Keratinocyte (primary cell): ENCODE results near the gene GNAI1. TPM values are rescaled to one million over a fixed set of nuclear protein-coding genes. Genes with fewer than 3 reads are reported as not detected.
A peak's percentile ranks its signal among the peaks of the same experiment; 100 is the strongest.

Source experiments
- DNase-seq: peaks from one replicate; pipeline ENCODE4 v3.0.0-alpha.2; 2011; ENCODE audit warnings: low read depth, missing footprints, low spot score
- FAIRE-seq: peaks from 2 replicates; lab custom pipeline; 2011; peaks lifted over from hg19 to GRCh38; lab: Jason Lieb, UNC
- H2AFZ ChIP-seq: 2 replicates; pipeline ENCODE4 v1.6.0; 2012; ENCODE audit warnings: low read length, control low read depth, inconsistent platforms; ENCODE audit not compliant: control insufficient read depth
- H3K27ac ChIP-seq: 2 replicates; pipeline ENCODE4 v1.5.1; 2011; ENCODE audit warnings: low read length; ENCODE audit not compliant: control insufficient read depth, insufficient read depth
- H3K27me3 ChIP-seq: 3 replicates; pipeline ENCODE4 v1.6.0; 2011; ENCODE audit warnings: low read length; ENCODE audit not compliant: control insufficient read depth, insufficient read depth; ENCODE audit errors: extremely low read depth
- H3K36me3 ChIP-seq, 2 experiments: 2 replicates in 1 of 2; 3 replicates in 1 of 2; pipeline ENCODE4 v1.5.1; 2011; ENCODE audit warnings: low read length in 2 of 2, mild to moderate bottlenecking in 1 of 2; ENCODE audit not compliant: control insufficient read depth in 2 of 2, insufficient read depth in 2 of 2; ENCODE audit errors: extremely low read depth in 1 of 2
- H3K4me1 ChIP-seq: 3 replicates; pipeline ENCODE4 v1.5.1; 2011; ENCODE audit warnings: low read length; ENCODE audit not compliant: control insufficient read depth, insufficient read depth; ENCODE audit errors: extremely low read depth
- H3K4me2 ChIP-seq: 3 replicates; pipeline ENCODE4 v1.6.0; 2011; ENCODE audit warnings: low read depth, low read length; ENCODE audit not compliant: control insufficient read depth, insufficient read depth; ENCODE audit errors: extremely low read depth
- H3K4me3 ChIP-seq, 3 experiments: fragments of 200-600 bp in 1 of 3; sonication (generic) in 1 of 3; 2 replicates in 2 of 3; 3 replicates in 1 of 3; pipeline ENCODE4 v1.5.1; 2011 to 2016; ENCODE audit warnings: low read length in 3 of 3, mild to moderate bottlenecking in 3 of 3, control low read depth in 2 of 3, inconsistent platforms in 1 of 3, low read depth in 1 of 3, mixed read lengths in 1 of 3, mixed run types in 1 of 3, moderate library complexity in 1 of 3; ENCODE audit not compliant: control insufficient read depth in 2 of 3, insufficient read depth in 2 of 3; ENCODE audit errors: extremely low read depth in 1 of 3
- H3K79me2 ChIP-seq: 2 replicates; pipeline ENCODE4 v1.6.0; 2012; ENCODE audit warnings: low read length; ENCODE audit not compliant: control insufficient read depth, insufficient read depth
- H3K9ac ChIP-seq: 3 replicates; pipeline ENCODE4 v1.6.0; 2011; ENCODE audit warnings: low read length; ENCODE audit not compliant: control insufficient read depth, insufficient read depth; ENCODE audit errors: extremely low read depth
- H3K9me1 ChIP-seq: 3 replicates; pipeline ENCODE4 v1.6.0; 2011; ENCODE audit warnings: low read length; ENCODE audit not compliant: control insufficient read depth, insufficient read depth; ENCODE audit errors: extremely low read depth
- H3K9me3 ChIP-seq: 2 replicates; pipeline ENCODE4 v1.5.1; 2012; ENCODE audit warnings: low read depth, low read length; ENCODE audit not compliant: control insufficient read depth
- H4K20me1 ChIP-seq: 3 replicates; pipeline ENCODE4 v1.6.0; 2011; ENCODE audit warnings: low read length; ENCODE audit not compliant: control insufficient read depth, insufficient read depth; ENCODE audit errors: extremely low read depth
- CTCF ChIP-seq, 3 experiments: IDR thresholded peaks in 1 of 3; conservative IDR thresholded peaks in 1 of 3; optimal IDR thresholded peaks in 1 of 3; 2 replicates in 2 of 3; 3 replicates in 1 of 3; pipeline versions ENCODE3 to v1.5.1; 2011; ENCODE audit warnings: low read length in 3 of 3, mild to moderate bottlenecking in 3 of 3, moderate library complexity in 2 of 3, control low read depth in 1 of 3, inconsistent platforms in 1 of 3; ENCODE audit not compliant: insufficient read depth in 2 of 3; ENCODE audit errors: extremely low read depth in 1 of 3
- EZH2 ChIP-seq: IDR thresholded peaks from one replicate; pipeline ENCODE4 v1.6.1; 2012; ENCODE audit warnings: inconsistent platforms, mild to moderate bottlenecking, low read length, moderate library complexity
- dilution Hi-C: fragments of 300-500 bp; cut with MboI; formaldehyde crosslinking; loops from one replicate; pipeline ENCODE4 v1.7.0; 2020; ENCODE audit warnings: low sequenced_read_pairs; ENCODE audit not compliant: extremely low pct_ligation_motif_present
- polyA plus RNA-seq, 5 experiments: library from polyadenylated mRNA; depleted of rRNA in 3 of 5; stranded (reverse) in 3 of 5; stranded (forward) in 1 of 5; unstranded in 1 of 5; fragments of >200 nt; gene quantifications; 1 replicate in 1 of 5; 2 replicates in 3 of 5; 3 replicates in 1 of 5; pipeline versions ENCODE4 v1.2.1 to v1.2.3, GENCODE V29; 2011 to 2012; ENCODE audit warnings: missing spikeins in 2 of 5, low read depth in 1 of 5, low replicate concordance in 1 of 5

Gene GNAI1
- polyA plus RNA-seq, 1 donor (not counting 4 experiments of a cell fraction or from before 2014, with no cell fraction given) = 84.1 TPM

- TF ChIP-seq CTCF (optimal IDR thresholded peaks at IDR 0.05 in 1 of 3, IDR thresholded peaks at IDR 0.05 in 1 of 3, conservative IDR thresholded peaks at IDR 0.05 in 1 of 3; ENCODE audit: extremely low read depth in 1 of 3, insufficient read depth in 2 of 3, low read length in 3 of 3) (no peak), EZH2 (no peak)
- Histone ChIP-seq H3K4me2 (no peak overlapping the region), H3K4me3 (no peak overlapping the region), H3K9ac (no peak overlapping the region), H3K27me3 (no peaks in the 10 kb centered on the region), H3K79me2 (no peaks in the 10 kb centered on the region), H3K27ac (no peak overlapping the region), H3K9me1 (no peaks in the 10 kb centered on the region), H3K4me1 (no peaks in the 10 kb centered on the region), H2AFZ (no peak overlapping the region), H4K20me1 (no peaks in the 10 kb centered on the region), H3K36me3 (no peaks in the 10 kb centered on the region), H3K9me3 (no peaks in the 10 kb centered on the region)
- no peak for DNase-seq
- FAIRE-seq = no peak
- dilution Hi-C loops = no loop called here
Measured at GRCh38 chr7:80264769-80265495, 130.3 kb downstream of the GNAI1 start.

DNA sequence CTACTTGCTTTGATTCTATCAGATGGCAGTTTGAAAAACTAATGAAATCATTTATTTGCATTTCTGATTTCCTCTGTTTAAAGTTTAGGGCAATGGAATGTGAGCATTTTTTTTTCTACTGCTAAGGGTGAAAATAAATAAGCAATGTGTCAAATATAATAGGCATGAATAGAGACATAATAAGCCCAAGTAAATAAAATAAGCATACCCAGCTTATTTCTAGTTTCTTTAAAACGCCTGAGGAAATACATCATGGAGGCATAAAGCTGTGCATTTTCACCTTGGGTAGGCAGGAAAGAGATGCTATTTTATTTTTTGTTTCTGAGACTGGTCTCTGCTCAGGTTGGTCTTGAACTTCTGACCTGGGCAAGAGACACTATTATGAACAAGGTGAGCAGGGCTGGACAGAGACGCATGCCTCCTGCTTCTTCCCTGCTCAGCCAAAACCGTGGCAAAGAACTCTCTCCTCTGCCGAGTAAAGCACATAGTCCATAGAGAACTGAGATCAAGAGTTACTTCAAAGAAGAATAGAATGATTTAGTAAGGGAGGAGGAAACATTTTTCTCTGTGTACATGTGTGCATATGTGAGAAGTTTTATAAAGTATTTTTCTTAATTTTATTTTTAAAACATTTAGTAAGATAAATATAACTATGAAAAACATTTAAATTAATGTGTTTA is 138.1 kb downstream of the GNAI1 start:
- FAIRE-seq (no peak), DNase-seq (no peak)
- no peaks in the 10 kb centered on the region for H3K9me3 ChIP-seq
- no peak overlapping the region for H3K9ac ChIP-seq
- no peaks in the 10 kb centered on the region for H4K20me1 ChIP-seq
- dilution Hi-C loops = no loop called here
- no peaks in the 10 kb centered on the region for H3K79me2 ChIP-seq
- no peaks in the 10 kb centered on the region for H3K27me3 ChIP-seq
- H3K4me1 ChIP-seq = peaks cover 28% of the 10 kb centered on the region
- no peak overlapping the region for H3K4me3 ChIP-seq
- H3K9me1 ChIP-seq = no peaks in the 10 kb centered on the region
- peak overlapping the region; percentile 39 for H2AFZ ChIP-seq
- H3K36me3 ChIP-seq = no peaks in the 10 kb centered on the region
- peak overlapping the region; percentile 49 for H3K27ac ChIP-seq
- H3K4me2 ChIP-seq = peak overlapping the region; percentile 13
- TF ChIP-seq CTCF (optimal IDR thresholded peaks at IDR 0.05 in 1 of 3, IDR thresholded peaks at IDR 0.05 in 1 of 3, conservative IDR thresholded peaks at IDR 0.05 in 1 of 3; ENCODE audit: extremely low read depth in 1 of 3, insufficient read depth in 2 of 3, low read length in 3 of 3) (no peak), EZH2 (no peak)
